LHCN-M2 (cell line): ENCODE measurements around the gene ZNF268. TPM values are rescaled to one million over a fixed set of nuclear protein-coding genes. Genes with fewer than 3 reads are reported as not detected.
A peak's percentile ranks its signal among the peaks of the same experiment; 100 is the strongest.

Source experiments
- DNase-seq: peaks from one replicate; pipeline ENCODE4 v3.0.0-alpha.2; 2012; ENCODE audit warnings: low read depth
- polyA plus RNA-seq: library from polyadenylated mRNA; unstranded; fragments of >200 nt; gene quantifications from one replicate; pipeline ENCODE4 v1.2.1, GENCODE V29; 2012; ENCODE audit warnings: missing spikeins
- total RNA-seq: library from RNA; depleted of rRNA; stranded (reverse); fragments of >200 nt; gene quantifications from 2 replicates; pipeline ENCODE4 v1.2.3, GENCODE V29; 2014; rRNA removed

The ZNF268 gene
- 19.3 and 24.0 TPM in 2 replicates for total RNA-seq
- polyA plus RNA-seq: 6.3 TPM

- peak; percentile 90 for DNase-seq
Measured at GRCh38 chr12:133181238-133181959, at the start of gene ZNF268. ZNF268 (plus strand) TSS chr12:133181495; CDS start chr12:133181998, 503 bp downstream.

DNA sequence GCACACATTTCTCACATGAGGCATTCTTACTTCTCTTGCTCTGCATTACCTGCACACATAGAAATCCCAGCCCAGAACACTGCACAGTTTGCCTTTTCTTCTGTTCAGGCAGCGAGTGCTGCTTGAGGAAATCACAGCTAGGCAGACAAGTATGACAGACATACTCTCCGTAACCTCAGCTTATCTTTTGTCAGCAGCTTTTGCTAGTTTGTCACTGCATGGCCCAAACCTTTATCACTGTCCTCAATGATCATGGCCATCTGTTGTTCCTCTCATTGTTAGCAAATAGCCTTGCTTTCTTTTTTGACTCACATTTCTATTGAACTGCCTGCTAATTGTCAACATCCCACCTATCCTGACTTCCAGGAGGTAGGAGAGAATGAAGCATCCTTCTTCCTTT, 45.5 kb upstream of the ZNF268 start:
- DNase-seq: no peak

- DNase-seq: no peak
Measured at GRCh38 chr12:133145981-133146380, 35.3 kb upstream of the ZNF268 start.

- no peak for DNase-seq
Measured at GRCh38 chr12:133156125-133156690, 25.1 kb upstream of the ZNF268 start.

DNA sequence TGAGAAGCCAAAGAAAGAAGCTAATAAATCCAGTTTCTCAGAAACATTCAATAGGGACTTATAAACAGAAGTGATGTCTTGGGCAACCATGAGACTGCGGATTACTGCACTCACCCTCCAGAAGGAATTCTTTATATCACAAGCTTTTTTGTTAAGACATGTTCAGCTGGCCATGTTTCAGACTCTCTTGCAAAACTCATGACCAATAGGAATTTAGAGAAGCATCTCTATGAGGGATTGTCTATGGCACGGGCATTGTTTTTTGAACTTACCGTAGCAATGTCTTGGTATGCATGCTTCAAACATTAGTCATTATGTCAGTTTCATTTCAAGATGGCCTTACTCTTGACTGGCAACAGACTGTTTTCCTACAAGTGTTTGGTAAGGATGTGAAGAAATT, 15.5 kb upstream of the ZNF268 start:
- DNase-seq: no peak

GRCh38 chr12:133172491-133172890, 8.8 kb upstream of the ZNF268 start:
- DNase-seq: no peak

DNA sequence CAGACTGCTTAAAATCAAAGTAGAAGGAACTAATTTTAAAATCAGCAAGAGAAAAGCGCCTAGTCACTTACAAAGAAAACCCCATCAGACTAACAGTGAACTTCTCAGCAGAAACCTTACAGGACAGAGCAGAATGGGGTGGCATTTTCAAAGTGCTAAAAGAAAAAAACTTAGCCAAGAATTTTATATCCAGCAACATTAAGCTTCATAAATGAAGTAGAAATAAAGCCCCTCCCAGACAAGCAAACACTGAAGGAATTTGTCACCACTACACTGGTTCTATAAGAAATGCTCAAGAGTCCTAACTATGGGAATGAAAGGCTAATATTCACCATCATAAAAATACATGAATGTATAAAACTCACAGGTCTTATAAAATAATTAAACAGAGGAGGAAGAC, 6.4 kb upstream of the ZNF268 start:
- no peak for DNase-seq

GRCh38 chr12:133180669-133181068, 626 bp upstream of the ZNF268 start:
- DNase-seq: no peak

DNA sequence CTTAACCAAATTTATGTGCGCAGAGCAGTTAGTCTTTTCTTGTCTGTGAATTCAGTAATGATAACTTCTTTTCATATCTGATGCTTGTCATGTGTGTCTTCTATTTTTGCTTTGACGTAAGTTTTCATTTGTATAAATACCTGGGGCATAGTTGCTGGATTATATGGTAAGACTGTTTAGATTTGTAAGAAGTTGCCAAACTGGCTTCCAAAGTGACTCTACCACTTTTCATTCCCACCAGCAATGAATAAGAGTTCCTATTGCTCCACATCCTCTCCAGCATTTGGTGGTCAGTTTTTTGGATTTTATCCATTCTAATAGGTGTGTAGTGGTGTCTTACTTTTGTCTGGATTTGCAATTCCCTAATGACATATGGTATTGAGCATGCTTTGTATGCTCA, 8.9 kb downstream of the ZNF268 start:
- DNase-seq: no peak

GRCh38 chr12:133192847-133193246, 11.6 kb downstream of the ZNF268 start:
- no peak for DNase-seq

DNA sequence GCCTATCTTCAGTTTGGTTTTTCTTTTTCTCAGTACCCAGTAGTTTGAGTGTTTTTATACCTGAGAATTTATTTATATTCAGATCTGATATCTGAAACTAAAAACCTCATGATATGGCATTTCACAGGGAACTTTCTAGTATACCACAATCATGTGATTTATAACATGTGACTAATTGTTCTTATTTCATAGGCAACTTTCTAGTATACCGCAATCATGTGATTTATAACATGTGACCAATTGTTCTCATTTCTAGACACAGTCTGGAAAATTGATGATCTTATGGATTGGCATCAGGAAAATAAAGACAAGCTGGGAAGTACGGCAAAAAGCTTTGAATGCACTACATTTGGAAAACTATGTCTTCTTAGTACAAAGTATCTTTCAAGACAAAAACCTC, 20.6 kb downstream of the ZNF268 start:
- no peak for DNase-seq

GRCh38 chr12:133202493-133203343, 21.4 kb downstream of the ZNF268 start:
- no peak for DNase-seq

- peak; percentile 30 for DNase-seq
Measured at GRCh38 chr12:133203344-133204263, 22.3 kb downstream of the ZNF268 start.

DNA sequence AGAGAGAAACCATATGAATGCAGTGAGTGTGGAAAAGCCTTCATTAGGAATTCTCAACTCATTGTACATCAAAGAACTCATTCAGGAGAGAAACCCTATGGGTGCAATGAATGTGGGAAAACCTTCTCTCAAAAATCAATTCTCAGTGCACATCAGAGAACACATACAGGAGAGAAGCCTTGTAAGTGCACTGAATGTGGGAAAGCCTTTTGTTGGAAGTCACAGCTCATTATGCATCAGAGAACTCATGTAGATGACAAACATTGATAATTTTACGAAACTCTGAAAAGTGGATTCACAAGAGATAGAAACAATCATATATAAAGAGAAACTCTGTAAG, 22.9 kb downstream of the ZNF268 start:
- no peak for DNase-seq

- DNase-seq: no peak
Measured at GRCh38 chr12:133206390-133206789, 25.1 kb downstream of the ZNF268 start.

- no peak for DNase-seq
Measured at GRCh38 chr12:133215724-133216123, 34.4 kb downstream of the ZNF268 start.

- no peak for DNase-seq
Measured at GRCh38 chr12:133217219-133217618, 35.9 kb downstream of the ZNF268 start.

GRCh38 chr12:133220521-133220920, 39.2 kb downstream of the ZNF268 start:
- no peak for DNase-seq

- no peak for DNase-seq
Measured at GRCh38 chr12:133221241-133221640, 39.9 kb downstream of the ZNF268 start.

DNA sequence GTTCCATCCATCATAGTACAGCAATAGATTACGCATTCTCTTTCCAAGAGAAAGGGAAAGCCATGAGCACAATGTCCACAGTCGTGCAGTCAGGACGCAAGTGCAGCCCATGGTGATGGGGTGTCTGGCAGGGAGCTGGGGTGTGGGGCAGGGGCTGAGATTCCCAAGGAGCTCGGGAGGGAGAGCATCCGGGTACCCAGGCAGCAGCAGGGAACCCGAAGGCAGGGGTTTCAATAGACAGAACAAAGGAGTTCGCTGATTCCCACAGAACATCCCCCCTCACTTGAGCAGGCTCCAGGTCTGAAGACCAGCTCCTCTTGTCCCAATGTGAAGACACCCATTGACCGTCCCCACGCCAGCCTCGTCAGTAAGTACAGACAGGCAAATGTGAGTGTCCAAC, 40.9 kb downstream of the ZNF268 start:
- no peak for DNase-seq

- no peak for DNase-seq
Measured at GRCh38 chr12:133225527-133225926, 44.2 kb downstream of the ZNF268 start.

- no peak for DNase-seq
Measured at GRCh38 chr12:133226690-133227089, 45.4 kb downstream of the ZNF268 start.
